GM10847 (cell line): ENCODE results near the gene ZNF782.

Experiments
- POLR2A ChIP-seq: IDR thresholded peaks from 2 replicates; pipeline ENCODE4 v1.6.1; 2011; ENCODE audit not compliant: insufficient read length; ENCODE audit errors: extremely low read depth

ZNF782 gene

GRCh38 chr9:96858670-96859069 is 4.4 kb upstream of the ZNF782 start:
- no peak for TF ChIP-seq POLR2A

- no peak for TF ChIP-seq POLR2A
Measured at GRCh38 chr9:96858018-96858573, 3.8 kb upstream of the ZNF782 start.

GRCh38 chr9:96856363-96857286 is 2.3 kb upstream of the ZNF782 start:
- no peak for TF ChIP-seq POLR2A

DNA sequence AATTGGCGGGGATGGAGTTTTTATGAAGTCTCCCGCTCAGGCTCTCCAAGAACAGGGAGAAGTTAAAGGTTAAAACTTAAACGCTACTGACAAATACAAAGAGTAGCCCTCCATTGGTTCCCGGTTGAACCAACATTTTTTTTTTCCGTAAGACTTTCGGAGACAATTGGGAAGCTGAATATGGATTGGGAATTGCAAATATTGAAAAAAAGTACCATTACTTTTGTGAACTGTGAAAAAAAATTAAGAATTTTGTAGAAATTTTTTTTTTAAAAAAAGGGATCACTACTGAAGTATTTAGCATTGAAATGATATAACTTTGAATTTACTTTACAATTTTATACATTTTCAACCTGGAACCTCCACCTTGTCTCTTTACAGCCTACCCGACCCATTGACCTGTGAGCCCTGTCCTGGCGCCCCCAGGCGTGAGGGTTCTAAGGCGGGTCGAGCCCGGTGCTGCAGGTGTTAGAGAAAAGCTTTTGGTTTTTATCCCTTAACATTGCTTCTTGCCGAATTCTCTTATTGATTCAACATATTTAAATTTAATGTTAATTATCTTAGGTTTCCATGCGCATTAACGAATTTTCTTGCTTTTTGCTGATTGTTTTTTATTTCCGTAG is 448 bp upstream of the ZNF782 start:
- no peak for TF ChIP-seq POLR2A

- no peak for TF ChIP-seq POLR2A
Measured at GRCh38 chr9:96852676-96853075, 1.6 kb downstream of the ZNF782 start.

- no peak for TF ChIP-seq POLR2A
Measured at GRCh38 chr9:96844040-96844439, 10.3 kb downstream of the ZNF782 start.

DNA sequence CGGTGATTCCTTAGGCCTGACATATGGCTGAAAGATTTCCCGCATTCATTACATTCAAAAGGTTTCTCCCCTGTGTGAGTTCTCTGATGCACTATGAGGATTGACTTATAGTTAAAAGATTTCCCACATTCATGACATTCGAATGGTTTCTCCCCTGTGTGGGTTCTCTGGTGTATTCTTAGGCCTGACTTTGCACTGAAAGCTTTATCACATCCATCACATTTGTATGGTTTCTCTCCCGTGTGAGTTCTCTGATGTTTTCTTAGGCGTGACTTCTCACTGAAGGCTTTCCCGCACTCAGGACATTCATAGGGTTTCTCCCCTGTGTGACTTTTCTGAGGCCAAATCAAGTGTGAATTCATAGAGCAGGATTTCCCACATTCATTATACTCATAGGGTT is 35.8 kb downstream of the ZNF782 start:
- TF ChIP-seq POLR2A: no peak

- no peak for TF ChIP-seq POLR2A
Measured at GRCh38 chr9:96817973-96818372, 36.3 kb downstream of the ZNF782 start.

DNA sequence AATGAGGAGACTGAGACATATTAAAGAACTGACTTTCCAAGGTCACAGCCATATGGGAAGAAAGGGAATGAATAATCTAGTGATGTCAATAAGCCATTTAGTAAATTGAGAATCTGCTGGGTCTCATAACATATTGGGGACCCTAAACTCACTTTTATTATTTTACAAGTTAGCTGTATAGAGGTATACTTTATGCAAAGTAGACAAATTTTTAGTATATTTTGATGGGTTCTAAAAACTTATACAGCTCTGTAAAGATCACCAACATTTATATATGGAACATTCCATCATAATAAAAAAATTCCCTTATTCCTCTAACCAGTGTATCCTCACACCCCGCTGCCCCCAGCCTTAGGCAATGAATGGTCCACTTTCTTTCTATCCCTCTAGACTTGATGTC is 40.7 kb downstream of the ZNF782 start:
- no peak for TF ChIP-seq POLR2A

DNA sequence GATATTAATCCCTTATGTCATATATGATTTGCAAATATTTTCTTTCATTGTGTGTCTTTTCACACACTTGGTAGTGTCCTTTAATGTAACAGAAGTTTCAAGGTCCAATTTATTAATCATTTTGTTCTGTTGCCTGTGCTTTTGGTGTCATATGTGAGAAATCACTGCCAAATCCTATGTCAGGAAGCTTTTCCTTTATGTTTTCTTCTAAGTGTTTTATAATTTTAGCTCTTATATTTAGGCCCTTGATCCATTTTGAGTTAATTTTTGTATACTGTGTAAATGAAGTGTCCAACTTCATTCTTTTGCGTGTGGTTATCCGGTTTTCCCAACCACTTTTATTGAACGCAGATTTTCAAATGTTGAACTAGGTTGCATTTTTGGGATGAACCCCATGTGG is 70.3 kb downstream of the ZNF782 start:
- TF ChIP-seq POLR2A: no peak

- no peak for TF ChIP-seq POLR2A
Measured at GRCh38 chr9:96782235-96782634, 72.1 kb downstream of the ZNF782 start.

DNA sequence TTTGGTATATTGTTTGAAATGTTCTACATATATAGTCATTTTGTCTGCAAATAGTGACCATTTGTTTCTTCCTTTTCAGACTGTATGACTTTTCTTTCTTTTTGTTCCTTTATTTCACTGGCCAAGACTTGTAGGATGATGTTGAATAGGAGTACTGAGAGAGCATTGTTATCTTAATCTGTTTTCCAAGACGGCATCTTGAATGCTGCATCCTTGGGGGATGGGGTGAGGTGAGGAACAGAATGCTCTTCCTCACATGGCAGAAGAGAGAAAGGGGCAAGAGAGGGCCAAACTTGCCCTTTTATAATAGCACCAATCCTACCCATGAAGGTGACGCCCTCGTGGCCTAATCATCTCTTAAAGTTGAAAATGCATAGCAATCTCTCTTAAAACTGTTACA is 72.8 kb downstream of the ZNF782 start:
- no peak for TF ChIP-seq POLR2A

DNA sequence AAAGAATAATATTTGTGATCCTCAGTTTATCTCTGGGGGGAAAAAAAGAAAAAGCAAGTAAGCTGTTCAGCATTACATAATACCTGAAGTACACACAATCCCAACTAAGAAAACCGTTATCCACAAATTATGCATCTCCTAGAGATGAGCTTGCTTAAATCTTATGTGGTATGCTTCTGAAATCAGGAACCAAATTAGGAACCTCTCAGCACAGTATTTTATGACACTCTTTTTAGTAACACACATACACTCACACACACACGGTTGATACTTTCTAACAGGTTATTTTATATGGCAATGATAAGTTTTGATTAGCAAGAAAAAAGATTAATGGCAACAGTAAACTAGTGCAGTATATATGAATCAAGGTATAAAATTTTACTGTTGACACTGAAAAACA is 75.2 kb downstream of the ZNF782 start:
- TF ChIP-seq POLR2A: no peak

- TF ChIP-seq POLR2A: no peak
Measured at GRCh38 chr9:96777426-96777864, 76.9 kb downstream of the ZNF782 start.

GRCh38 chr9:96771124-96771523 is 83.2 kb downstream of the ZNF782 start:
- TF ChIP-seq POLR2A: no peak

DNA sequence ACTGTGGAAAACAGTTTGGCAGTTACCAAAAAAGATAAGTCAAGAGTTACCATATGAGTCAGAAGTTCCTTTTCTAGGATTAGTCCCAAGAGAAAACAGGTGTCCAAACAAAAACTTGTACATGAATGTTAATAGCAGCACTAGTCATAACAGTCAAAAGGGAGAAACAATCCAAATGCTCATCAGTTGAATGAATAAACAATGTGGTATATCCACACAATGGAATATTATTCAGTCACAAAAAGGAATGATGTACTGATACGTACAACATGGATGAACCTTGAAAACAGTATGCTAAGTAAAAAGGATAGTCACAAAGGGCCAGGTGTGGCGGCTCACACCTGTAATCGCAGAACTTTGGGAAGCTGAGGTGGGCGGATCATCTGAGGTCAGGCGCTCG is 84.3 kb downstream of the ZNF782 start:
- TF ChIP-seq POLR2A: no peak
